HepG2 (cell line): ENCODE results near the gene PRKAR1B. TPM values are rescaled to one million over a fixed set of nuclear protein-coding genes. Genes with fewer than 3 reads are reported as not detected.
A peak's percentile ranks its signal among the peaks of the same experiment; 100 is the strongest.

Source experiments
- PHF8 ChIP-seq: sonication (generic); formaldehyde crosslinking; IDR thresholded peaks from 2 replicates; pipeline ENCODE4 v1.5.0; 2020; ENCODE audit warnings: missing genetic modification reagents
- RXRA ChIP-seq: sonication (generic); formaldehyde crosslinking; IDR thresholded peaks from 2 replicates; pipeline ENCODE4 v1.5.1; 2020; ENCODE audit warnings: missing genetic modification reagents
- ZBTB42 ChIP-seq: sonication (generic); formaldehyde crosslinking; IDR thresholded peaks from 2 replicates; pipeline ENCODE4 v1.5.0; 2020; ENCODE audit warnings: mild to moderate bottlenecking, missing genetic modification reagents
- ZBTB49 ChIP-seq: sonication (generic); formaldehyde crosslinking; IDR thresholded peaks from 2 replicates; pipeline ENCODE4 v1.4.0; 2020; ENCODE audit warnings: missing genetic modification reagents, borderline replicate concordance
- ZNF234 ChIP-seq: sonication (generic); formaldehyde crosslinking; conservative IDR thresholded peaks from 2 replicates; pipeline ENCODE4 v1.5.1; 2020; ENCODE audit warnings: mild to moderate bottlenecking, missing genetic modification reagents
- ZNF629 ChIP-seq: sonication (generic); formaldehyde crosslinking; conservative IDR thresholded peaks from 2 replicates; pipeline ENCODE4 v1.5.0; 2020; ENCODE audit warnings: missing genetic modification reagents
- polyA plus RNA-seq, 8 experiments: library from polyadenylated mRNA; depleted of rRNA in 3 of 8; stranded (reverse) in 7 of 8; unstranded in 1 of 8; fragments of >200 nt; fragmentation: Illumina TruSeq in 4 of 8; extraction: Trizol in 4 of 8; gene quantifications; 2 replicates each; pipeline versions ENCODE4 v1.2.1 to v1.2.3, GENCODE V29; 2011 to 2016; ENCODE audit warnings: low read depth in 4 of 8, missing spikeins in 1 of 8, mixed read lengths in 1 of 8; ENCODE audit not compliant: insufficient read depth in 1 of 8
- total RNA-seq, 5 experiments: library from RNA; depleted of rRNA; stranded (reverse); fragments of >200 nt; fragmentation: Illumina TruSeq; extraction: Trizol; gene quantifications; 2 replicates each; pipeline ENCODE4 v1.2.3, GENCODE V29; 2016; ENCODE audit warnings: low read depth in 1 of 5
- TF ChIP-seq, protein P1 (sequence below): sonication (generic); formaldehyde crosslinking; IDR thresholded peaks from 2 replicates; pipeline ENCODE4 v1.5.0; 2020; ENCODE audit warnings: mild to moderate bottlenecking, missing genetic modification reagents, borderline replicate concordance
- TF ChIP-seq, protein P2 (sequence below): sonication (generic); formaldehyde crosslinking; IDR thresholded peaks from 2 replicates; pipeline ENCODE4 v1.4.0; 2020; ENCODE audit warnings: missing genetic modification reagents
- TF ChIP-seq, protein P3 (sequence below): sonication (generic); formaldehyde crosslinking; IDR thresholded peaks from 2 replicates; pipeline ENCODE4 v1.5.0; 2020; ENCODE audit warnings: mild to moderate bottlenecking, missing genetic modification reagents, borderline replicate concordance

PRKAR1B gene
- total and polyA plus RNA-seq, 2 of the 13 experiments (the other 11 are each of a cell fraction or from before 2014, with no cell fraction given): 7.9 to 28.2 TPM

DNA sequence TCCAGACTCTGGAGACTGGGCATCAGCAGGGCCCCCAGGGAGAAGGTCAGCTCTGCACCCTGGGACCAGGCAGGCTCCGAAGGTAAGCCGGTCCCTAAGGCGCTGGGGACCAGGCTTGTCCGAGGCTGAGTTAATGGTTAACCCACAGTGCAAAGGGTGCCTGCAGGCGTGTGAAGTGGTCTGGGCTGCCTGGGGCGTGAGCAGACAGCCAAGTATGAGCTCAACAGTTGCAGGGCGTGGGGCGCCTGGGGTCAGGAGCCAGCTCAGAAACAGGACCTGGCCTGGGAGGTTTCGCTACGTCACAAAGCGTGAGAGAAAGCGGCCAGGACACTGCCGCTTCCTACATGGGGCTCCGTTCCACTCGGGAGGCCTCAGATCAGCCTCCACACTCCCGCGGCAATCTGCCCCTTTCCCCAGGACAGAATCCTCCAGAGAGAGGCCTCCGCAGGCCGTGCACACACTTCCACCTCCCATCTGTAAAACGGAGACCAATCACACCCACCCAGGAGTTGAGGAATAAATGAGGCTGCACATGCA lies 223.4 kb downstream of the PRKAR1B start (continued):
- TF ChIP-seq, protein P1, sequence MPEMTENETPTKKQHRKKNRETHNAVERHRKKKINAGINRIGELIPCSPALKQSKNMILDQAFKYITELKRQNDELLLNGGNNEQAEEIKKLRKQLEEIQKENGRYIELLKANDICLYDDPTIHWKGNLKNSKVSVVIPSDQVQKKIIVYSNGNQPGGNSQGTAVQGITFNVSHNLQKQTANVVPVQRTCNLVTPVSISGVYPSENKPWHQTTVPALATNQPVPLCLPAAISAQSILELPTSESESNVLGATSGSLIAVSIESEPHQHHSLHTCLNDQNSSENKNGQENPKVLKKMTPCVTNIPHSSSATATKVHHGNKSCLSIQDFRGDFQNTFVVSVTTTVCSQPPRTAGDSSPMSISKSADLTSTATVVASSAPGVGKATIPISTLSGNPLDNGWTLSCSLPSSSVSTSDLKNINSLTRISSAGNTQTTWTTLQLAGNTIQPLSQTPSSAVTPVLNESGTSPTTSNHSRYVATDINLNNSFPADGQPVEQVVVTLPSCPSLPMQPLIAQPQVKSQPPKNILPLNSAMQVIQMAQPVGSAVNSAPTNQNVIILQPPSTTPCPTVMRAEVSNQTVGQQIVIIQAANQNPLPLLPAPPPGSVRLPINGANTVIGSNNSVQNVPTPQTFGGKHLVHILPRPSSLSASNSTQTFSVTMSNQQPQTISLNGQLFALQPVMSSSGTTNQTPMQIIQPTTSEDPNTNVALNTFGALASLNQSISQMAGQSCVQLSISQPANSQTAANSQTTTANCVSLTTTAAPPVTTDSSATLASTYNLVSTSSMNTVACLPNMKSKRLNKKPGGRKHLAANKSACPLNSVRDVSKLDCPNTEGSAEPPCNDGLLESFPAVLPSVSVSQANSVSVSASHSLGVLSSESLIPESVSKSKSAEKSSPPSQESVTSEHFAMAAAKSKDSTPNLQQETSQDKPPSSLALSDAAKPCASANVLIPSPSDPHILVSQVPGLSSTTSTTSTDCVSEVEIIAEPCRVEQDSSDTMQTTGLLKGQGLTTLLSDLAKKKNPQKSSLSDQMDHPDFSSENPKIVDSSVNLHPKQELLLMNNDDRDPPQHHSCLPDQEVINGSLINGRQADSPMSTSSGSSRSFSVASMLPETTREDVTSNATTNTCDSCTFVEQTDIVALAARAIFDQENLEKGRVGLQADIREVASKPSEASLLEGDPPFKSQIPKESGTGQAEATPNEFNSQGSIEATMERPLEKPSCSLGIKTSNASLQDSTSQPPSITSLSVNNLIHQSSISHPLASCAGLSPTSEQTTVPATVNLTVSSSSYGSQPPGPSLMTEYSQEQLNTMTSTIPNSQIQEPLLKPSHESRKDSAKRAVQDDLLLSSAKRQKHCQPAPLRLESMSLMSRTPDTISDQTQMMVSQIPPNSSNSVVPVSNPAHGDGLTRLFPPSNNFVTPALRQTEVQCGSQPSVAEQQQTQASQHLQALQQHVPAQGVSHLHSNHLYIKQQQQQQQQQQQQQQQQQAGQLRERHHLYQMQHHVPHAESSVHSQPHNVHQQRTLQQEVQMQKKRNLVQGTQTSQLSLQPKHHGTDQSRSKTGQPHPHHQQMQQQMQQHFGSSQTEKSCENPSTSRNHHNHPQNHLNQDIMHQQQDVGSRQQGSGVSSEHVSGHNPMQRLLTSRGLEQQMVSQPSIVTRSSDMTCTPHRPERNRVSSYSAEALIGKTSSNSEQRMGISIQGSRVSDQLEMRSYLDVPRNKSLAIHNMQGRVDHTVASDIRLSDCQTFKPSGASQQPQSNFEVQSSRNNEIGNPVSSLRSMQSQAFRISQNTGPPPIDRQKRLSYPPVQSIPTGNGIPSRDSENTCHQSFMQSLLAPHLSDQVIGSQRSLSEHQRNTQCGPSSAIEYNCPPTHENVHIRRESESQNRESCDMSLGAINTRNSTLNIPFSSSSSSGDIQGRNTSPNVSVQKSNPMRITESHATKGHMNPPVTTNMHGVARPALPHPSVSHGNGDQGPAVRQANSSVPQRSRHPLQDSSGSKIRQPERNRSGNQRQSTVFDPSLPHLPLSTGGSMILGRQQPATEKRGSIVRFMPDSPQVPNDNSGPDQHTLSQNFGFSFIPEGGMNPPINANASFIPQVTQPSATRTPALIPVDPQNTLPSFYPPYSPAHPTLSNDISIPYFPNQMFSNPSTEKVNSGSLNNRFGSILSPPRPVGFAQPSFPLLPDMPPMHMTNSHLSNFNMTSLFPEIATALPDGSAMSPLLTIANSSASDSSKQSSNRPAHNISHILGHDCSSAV (CRISPR knock-in tag): 0 out of 2 replicates have a peak, but pooled peaks have one; percentile 79
- TF ChIP-seq RXRA (CRISPR knock-in tag) (peak; percentile 99), ZNF629 (0 out of 2 replicates have a peak, but pooled peaks have one; percentile 7), ZBTB49 (CRISPR knock-in tag) (no peak), ZBTB42 (CRISPR knock-in tag) (peak; percentile 64; the same call in 1 of the 2 replicates), PHF8 (CRISPR knock-in tag) (no peak), ZNF234 (CRISPR knock-in tag) (no peak)
- TF ChIP-seq, protein P2, sequence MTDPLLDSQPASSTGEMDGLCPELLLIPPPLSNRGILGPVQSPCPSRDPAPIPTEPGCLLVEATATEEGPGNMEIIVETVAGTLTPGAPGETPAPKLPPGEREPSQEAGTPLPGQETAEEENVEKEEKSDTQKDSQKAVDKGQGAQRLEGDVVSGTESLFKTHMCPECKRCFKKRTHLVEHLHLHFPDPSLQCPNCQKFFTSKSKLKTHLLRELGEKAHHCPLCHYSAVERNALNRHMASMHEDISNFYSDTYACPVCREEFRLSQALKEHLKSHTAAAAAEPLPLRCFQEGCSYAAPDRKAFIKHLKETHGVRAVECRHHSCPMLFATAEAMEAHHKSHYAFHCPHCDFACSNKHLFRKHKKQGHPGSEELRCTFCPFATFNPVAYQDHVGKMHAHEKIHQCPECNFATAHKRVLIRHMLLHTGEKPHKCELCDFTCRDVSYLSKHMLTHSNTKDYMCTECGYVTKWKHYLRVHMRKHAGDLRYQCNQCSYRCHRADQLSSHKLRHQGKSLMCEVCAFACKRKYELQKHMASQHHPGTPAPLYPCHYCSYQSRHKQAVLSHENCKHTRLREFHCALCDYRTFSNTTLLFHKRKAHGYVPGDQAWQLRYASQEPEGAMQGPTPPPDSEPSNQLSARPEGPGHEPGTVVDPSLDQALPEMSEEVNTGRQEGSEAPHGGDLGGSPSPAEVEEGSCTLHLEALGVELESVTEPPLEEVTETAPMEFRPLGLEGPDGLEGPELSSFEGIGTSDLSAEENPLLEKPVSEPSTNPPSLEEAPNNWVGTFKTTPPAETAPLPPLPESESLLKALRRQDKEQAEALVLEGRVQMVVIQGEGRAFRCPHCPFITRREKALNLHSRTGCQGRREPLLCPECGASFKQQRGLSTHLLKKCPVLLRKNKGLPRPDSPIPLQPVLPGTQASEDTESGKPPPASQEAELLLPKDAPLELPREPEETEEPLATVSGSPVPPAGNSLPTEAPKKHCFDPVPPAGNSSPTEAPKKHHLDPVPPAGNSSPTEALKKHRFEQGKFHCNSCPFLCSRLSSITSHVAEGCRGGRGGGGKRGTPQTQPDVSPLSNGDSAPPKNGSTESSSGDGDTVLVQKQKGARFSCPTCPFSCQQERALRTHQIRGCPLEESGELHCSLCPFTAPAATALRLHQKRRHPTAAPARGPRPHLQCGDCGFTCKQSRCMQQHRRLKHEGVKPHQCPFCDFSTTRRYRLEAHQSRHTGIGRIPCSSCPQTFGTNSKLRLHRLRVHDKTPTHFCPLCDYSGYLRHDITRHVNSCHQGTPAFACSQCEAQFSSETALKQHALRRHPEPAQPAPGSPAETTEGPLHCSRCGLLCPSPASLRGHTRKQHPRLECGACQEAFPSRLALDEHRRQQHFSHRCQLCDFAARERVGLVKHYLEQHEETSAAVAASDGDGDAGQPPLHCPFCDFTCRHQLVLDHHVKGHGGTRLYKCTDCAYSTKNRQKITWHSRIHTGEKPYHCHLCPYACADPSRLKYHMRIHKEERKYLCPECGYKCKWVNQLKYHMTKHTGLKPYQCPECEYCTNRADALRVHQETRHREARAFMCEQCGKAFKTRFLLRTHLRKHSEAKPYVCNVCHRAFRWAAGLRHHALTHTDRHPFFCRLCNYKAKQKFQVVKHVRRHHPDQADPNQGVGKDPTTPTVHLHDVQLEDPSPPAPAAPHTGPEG (CRISPR knock-in tag): no peak
- TF ChIP-seq, protein P3, sequence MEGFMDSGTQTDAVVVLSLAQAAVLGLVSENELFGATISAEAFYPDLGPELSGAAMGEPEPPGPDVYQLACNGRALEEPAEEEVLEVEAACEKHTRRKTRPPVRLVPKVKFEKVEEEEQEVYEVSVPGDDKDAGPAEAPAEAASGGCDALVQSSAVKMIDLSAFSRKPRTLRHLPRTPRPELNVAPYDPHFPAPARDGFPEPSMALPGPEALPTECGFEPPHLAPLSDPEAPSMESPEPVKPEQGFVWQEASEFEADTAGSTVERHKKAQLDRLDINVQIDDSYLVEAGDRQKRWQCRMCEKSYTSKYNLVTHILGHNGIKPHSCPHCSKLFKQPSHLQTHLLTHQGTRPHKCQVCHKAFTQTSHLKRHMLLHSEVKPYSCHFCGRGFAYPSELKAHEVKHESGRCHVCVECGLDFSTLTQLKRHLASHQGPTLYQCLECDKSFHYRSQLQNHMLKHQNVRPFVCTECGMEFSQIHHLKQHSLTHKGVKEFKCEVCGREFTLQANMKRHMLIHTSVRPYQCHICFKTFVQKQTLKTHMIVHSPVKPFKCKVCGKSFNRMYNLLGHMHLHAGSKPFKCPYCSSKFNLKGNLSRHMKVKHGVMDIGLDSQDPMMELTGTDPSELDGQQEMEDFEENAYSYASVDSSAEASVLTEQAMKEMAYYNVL (CRISPR knock-in tag): no peak
